ENCODE results near the gene DIP2A. TPM values are rescaled to one million over a fixed set of nuclear protein-coding genes. Genes with fewer than 3 reads are reported as not detected.

The DIP2A gene
- total and polyA plus RNA-seq, 2 of the 8 experiments (the other 6 are each of a cell fraction or from before 2014, with no cell fraction given) = 16.0 to 27.1 TPM

GRCh38 chr21:46546799-46547198 lies 88.1 kb downstream of the DIP2A start (continued):
- no peak for TF ChIP-seq CHD7 (IDR thresholded peaks at IDR 0.05; ENCODE audit: insufficient replicate concordance, low read length)
- TF ChIP-seq SIN3A (conservative IDR thresholded peaks at IDR 0.05 in 1 of 2, IDR thresholded peaks at IDR 0.05 in 1 of 2; ENCODE audit: low read depth in 1 of 2, low read length in 2 of 2) = no peak
- no peak for TF ChIP-seq PHF8 (conservative IDR thresholded peaks at IDR 0.05; ENCODE audit: low read depth, low read length)
- no peak for TF ChIP-seq CHD2 (IDR thresholded peaks at IDR 0.05; ENCODE audit: low read length)
- no peak for TF ChIP-seq RFX5 (IDR thresholded peaks at IDR 0.05; ENCODE audit: borderline replicate concordance, low read depth, low read length)
- TF ChIP-seq CBX8 (IDR thresholded peaks at IDR 0.05; ENCODE audit: borderline replicate concordance, low read depth, low read length) = no peak
- no peak for TF ChIP-seq BACH1 (IDR thresholded peaks at IDR 0.05; ENCODE audit: low read length)
- TF ChIP-seq HDAC2 (IDR thresholded peaks at IDR 0.05; ENCODE audit: borderline replicate concordance in 1 of 2, low read depth in 2 of 2, low read length in 2 of 2) = no peak
- TF ChIP-seq NRF1 (IDR thresholded peaks at IDR 0.05; ENCODE audit: low read depth, low read length) = no peak
- TF ChIP-seq SP4 (IDR thresholded peaks at IDR 0.05; ENCODE audit: low read length) = no peak
- no peak for TF ChIP-seq RNF2 (IDR thresholded peaks at IDR 0.05; ENCODE audit: borderline replicate concordance, low read depth, low read length, missing control alignments, poor library complexity, severe bottlenecking)
